ENCODE measurements around the gene PDXP.

DNA sequence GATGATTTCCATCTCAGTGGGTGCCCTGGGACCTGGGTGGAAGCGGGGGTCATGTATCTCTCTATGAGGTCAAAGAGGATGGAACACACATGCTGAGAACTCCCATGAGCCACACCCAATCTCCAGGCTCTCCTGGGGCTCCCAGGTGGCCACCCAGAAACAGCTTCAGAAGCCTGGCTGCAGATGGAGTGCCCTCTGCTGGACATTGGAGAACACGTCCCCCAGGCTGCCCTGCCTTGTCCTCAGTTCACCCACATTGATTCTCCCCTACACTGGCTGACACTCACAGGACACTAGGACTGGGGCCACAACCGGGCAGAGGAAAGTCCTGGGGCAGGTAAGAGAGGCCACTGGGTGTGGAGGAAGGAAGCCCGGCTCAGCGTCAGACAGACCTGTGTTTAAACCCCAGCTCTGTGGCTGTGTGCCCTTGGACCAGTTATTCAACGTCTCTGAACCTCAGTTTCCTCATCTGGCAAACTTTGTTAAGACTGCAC, 23.1 kb downstream of the PDXP start:
- peak; percentile 65 for TF ChIP-seq SP1 (IDR thresholded peaks at IDR 0.05)
- TF ChIP-seq, protein P1, sequence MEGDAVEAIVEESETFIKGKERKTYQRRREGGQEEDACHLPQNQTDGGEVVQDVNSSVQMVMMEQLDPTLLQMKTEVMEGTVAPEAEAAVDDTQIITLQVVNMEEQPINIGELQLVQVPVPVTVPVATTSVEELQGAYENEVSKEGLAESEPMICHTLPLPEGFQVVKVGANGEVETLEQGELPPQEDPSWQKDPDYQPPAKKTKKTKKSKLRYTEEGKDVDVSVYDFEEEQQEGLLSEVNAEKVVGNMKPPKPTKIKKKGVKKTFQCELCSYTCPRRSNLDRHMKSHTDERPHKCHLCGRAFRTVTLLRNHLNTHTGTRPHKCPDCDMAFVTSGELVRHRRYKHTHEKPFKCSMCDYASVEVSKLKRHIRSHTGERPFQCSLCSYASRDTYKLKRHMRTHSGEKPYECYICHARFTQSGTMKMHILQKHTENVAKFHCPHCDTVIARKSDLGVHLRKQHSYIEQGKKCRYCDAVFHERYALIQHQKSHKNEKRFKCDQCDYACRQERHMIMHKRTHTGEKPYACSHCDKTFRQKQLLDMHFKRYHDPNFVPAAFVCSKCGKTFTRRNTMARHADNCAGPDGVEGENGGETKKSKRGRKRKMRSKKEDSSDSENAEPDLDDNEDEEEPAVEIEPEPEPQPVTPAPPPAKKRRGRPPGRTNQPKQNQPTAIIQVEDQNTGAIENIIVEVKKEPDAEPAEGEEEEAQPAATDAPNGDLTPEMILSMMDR (IDR thresholded peaks at IDR 0.05; ENCODE audit: low read depth, low read length, missing input control) = peak; percentile 93
- TF ChIP-seq, protein P2, sequence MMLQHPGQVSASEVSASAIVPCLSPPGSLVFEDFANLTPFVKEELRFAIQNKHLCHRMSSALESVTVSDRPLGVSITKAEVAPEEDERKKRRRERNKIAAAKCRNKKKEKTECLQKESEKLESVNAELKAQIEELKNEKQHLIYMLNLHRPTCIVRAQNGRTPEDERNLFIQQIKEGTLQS (IDR thresholded peaks at IDR 0.05) = no peak
- TF ChIP-seq, protein P3, sequence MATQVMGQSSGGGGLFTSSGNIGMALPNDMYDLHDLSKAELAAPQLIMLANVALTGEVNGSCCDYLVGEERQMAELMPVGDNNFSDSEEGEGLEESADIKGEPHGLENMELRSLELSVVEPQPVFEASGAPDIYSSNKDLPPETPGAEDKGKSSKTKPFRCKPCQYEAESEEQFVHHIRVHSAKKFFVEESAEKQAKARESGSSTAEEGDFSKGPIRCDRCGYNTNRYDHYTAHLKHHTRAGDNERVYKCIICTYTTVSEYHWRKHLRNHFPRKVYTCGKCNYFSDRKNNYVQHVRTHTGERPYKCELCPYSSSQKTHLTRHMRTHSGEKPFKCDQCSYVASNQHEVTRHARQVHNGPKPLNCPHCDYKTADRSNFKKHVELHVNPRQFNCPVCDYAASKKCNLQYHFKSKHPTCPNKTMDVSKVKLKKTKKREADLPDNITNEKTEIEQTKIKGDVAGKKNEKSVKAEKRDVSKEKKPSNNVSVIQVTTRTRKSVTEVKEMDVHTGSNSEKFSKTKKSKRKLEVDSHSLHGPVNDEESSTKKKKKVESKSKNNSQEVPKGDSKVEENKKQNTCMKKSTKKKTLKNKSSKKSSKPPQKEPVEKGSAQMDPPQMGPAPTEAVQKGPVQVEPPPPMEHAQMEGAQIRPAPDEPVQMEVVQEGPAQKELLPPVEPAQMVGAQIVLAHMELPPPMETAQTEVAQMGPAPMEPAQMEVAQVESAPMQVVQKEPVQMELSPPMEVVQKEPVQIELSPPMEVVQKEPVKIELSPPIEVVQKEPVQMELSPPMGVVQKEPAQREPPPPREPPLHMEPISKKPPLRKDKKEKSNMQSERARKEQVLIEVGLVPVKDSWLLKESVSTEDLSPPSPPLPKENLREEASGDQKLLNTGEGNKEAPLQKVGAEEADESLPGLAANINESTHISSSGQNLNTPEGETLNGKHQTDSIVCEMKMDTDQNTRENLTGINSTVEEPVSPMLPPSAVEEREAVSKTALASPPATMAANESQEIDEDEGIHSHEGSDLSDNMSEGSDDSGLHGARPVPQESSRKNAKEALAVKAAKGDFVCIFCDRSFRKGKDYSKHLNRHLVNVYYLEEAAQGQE (IDR thresholded peaks at IDR 0.05) = no peak

Data from liver (tissue), 3 donors.